DLD1 (cell line): ENCODE results near the gene TTLL3.
"Not testable (repeated sequence)": the region's sequence is repeated elsewhere in the genome, so short reads cannot be mapped to it uniquely, and the experiment has no call there.

Experiments used
- in situ Hi-C: cut with HindIII; loops from 2 replicates; pipeline ENCODE4 v1.10.0; 2017; ENCODE audit warnings: low sequenced_read_pairs

The TTLL3 gene

DNA sequence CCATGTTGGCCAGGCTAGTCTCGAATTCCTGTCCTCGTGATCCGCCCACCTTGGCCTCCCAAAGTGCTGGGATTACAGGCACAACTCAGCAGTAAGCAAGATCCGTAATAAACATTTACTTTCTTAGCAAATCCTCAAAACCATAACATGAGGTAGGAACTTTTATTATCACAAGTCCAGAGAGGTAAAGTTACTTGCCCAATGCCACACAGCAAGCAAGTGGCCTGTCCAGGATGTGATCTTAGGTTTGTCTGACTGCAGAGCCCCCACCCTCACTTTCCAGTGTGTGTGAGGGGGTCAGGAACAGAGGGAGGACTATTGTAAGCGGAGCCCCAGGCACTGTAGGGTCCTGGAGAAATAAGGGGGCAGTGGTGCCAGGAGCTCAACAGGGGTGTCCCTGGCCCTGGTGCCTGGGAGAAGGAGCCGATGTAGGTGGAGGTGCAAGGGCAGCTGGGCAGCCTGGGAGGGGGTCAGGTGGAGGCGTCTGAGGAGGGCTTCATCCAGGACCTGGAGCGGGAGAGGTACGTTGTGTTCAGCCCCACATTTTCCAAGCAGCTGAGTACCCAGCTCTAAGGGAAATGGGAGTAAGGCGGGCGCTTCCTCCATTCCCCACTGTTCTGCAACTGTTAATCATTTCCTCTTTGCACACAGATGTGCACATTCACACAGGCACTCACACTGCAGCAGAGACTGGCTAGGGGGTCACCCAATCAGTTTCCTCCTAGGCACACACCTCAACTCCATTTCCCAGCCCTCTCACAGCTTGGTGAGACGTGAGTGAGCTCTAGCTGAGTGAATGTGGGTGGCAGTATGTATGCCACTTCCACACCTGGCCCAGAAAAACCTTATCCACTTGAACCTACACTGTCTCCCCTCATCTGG lies 27.9 kb downstream of the TTLL3 start:
- in situ Hi-C loops = no loop called here

DNA sequence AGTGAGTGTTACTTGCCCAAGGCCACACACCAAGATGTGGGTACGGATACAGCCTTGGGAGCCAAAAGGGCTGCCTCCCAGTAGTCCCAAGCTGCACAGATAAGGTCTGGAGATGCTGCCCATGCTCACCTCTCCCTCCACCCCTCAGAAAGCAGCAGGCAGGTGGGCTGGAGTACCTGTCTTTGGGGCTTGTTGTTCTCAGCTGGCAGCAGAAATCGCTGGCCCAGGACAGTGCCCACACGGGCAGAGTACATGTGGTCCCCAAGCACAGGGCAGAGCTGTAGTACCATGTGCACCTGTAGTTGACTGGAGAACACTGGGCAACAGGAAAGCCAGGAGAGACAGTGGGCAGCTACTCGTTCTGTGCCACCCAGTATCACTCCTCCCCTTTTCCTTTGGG lies 28.8 kb downstream of the TTLL3 start:
- in situ Hi-C loops = no loop called here

DNA sequence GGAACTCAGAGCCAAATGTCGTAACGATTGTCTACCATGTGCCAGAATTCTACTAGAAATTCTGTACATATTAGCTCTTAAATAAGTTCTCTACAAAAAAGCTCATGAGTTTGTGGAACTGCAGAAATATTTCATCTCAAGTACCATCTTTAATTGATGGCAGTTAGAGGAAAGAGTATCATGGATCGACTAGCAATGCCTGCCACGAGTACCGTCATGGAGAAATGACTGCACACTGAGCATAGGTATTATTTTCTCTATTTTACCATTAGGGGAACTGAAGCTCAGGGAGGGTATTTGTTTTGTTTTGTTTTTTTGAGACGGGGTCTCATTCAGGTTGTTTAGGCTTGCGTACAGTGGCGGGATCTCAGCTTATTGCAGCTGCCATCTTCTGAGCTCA lies 31.0 kb downstream of the TTLL3 start:
- in situ Hi-C loops = no loop called here

DNA sequence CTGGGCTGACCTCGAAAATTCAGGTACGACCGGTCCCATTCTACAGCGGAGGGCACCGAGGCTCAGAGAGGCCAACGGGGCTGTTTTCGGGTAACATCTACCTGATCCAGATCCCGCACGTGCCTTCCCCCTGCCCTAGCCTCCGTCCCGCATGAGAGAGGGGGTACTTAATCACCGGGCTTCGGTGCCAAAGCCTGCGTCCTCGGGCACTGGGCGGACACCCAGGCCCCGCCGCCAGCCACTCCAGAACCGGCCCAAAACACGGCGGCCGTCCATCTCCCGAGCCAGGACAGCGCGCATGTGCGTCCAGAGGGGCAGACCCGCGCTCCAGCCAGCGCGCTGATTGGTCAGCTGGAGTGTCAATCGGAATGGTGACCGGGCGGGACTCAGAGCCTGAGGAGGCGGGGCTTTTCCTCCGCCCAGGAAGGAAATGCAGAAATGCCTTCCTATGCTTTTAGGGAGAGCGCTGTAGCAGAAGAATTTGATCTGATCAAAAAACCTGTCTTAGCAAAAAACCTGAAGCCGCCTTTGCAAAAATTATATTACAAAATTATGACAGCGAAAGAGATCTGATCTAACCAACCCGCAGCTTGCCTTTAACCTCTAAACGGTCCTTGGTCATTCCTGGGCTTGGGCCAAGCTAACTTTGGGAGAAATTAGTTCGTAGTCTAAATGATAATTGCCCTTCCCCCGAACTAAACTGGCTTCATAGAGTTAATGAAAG lies 33.8 kb downstream of the TTLL3 start, which contains the start of gene RPUSD3:
Gene RPUSD3, minus strand, starts transcription at position 294 of the 724 bp plus-strand sequence. Its CDS starts 18 bp downstream, at position 276.
- in situ Hi-C loops = no loop called here

DNA sequence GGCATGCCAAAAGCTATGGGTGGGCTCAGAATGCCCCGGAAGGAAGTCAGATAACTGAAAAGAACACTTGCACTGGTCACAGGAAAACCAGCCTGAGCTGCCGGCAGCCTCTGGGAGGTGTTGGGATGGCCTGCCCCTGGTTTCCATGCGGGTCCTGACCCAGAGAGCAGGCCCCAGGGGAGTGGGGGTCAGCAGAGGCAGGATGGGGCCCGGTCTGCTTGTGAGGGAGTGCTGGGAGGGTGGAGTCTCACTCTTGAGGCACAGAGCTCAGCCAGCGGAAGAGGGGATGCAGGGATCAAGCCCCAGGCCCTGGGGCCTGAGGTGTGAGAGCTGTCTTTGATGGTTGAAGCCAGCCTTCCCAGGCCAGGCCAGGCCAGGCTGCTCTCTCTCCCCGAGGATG lies 36.2 kb downstream of the TTLL3 start:
- in situ Hi-C loops = no loop called here

DNA sequence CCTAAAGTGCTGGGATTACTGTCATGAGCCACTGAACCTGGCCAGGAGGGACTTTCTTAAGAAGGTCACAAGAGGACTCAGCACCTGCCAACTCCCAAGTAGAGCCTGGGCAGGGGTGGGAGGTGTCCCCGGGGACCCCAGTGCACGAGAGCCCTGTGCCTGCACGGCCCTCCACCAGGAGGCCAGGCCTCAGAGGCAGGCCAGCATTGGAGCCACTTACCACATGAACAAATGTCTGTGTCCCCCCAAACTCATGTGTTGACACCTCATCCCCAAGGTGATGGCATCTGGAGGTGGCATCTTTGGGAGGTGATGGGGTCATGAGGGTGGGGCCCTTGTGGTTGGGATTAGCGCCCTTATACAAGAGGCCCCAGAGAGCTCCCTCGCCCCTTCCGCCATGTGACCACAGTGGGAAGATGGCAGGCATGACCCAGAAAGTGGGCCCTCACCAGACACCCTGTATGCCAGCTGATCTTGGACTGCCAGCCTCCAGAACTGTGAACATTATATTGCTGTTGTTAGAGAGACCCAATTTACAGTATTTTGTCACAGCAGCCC lies 36.9 kb downstream of the TTLL3 start:
- in situ Hi-C loops = no loop called here

DNA sequence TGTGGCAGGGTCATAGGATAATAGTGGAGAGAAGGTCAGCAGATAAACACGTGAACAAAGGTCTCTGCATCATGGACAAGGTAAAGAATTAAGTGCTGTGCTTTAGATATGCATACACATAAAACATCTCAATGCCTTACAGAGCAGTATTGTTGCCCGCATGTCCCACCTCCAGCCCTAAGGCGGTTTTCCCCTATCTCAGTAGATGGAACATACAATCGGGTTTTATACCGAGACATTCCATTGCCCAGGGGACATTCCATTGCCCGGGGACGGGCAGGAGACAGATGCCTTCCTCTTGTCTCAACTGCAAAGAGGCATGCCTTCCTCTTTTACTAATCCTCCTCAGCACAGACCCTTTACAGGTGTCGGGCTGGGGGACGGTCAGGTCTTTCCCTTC lies 37.8 kb downstream of the TTLL3 start:
- in situ Hi-C loops = not testable (repeated sequence)

DNA sequence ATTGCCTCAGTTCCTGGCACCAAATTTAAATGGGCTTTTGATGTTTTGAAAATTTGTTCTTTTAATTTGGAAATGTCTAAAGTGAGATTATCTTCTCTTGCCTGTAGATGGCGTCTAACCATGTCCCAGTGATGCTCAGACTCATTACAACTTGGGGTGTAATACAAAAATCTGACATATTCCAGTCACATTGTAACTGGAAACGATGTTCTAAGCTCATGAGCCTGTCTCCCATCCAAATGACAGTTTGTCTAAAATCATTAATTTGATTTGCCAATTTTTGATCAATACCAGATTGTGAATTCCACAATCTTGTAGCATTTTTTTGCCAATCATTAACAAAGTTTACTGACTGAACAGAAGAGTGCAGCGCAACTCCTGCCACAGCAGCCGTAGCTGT lies 38.8 kb downstream of the TTLL3 start:
- in situ Hi-C loops = not testable (repeated sequence)

DNA sequence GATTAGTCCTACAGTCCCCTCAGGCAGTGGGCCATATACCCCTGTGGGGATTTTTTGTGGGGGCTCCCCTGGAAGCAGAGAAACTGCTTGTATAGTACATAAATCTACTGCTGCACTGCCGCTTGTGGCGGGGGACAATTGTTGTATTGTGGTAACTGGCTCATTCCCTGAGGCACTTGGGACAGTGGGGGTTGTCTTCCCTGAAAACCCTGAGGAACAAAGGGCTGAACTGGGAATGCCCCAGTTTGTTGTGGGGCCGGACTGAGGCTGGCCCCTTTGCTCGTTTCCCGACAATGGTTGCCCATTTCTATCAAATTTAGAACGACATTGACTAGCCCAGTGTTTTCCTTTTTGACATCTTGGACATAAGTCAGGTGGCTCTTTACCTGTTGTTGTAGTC lies 41.3 kb downstream of the TTLL3 start:
- in situ Hi-C loops = not testable (repeated sequence)

DNA sequence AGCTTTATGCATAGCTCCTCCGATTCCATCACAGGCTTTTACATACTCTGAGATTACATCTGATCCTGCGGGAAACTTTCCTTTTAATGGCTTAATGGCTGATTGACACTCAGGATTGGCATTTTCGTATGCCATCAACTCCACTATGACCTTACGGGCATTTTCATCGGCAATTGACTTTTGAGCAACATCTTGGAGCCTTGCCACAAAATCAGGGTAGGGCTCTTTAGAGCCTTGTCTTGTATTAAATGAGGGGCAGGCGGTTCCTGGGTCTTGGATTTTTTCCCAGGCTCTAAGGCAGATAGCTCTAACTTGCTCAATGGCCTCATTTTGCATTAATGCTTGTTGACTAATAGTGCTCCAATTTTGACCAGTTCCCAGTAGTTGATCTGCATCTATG lies 41.9 kb downstream of the TTLL3 start:
- in situ Hi-C loops = not testable (repeated sequence)

DNA sequence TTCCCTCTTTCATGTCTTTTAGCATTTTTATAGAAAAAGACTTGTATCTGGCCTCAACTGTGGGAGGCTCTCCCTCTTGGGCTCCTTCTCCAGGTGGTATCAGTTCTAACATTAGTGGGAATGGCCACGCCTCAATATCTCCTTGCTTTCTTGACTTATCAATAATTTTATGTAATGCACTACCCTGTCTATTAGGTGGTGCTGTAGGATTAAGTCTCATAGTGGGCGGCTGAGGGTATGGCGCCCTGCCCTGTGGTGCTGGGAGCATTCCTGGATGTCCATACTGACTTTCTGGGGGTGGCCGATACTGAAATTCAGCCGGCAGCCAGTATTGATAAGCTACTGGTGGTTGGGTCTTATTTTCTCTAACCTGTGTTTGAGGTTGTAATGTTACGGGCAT lies 42.5 kb downstream of the TTLL3 start:
- in situ Hi-C loops = no loop called here

DNA sequence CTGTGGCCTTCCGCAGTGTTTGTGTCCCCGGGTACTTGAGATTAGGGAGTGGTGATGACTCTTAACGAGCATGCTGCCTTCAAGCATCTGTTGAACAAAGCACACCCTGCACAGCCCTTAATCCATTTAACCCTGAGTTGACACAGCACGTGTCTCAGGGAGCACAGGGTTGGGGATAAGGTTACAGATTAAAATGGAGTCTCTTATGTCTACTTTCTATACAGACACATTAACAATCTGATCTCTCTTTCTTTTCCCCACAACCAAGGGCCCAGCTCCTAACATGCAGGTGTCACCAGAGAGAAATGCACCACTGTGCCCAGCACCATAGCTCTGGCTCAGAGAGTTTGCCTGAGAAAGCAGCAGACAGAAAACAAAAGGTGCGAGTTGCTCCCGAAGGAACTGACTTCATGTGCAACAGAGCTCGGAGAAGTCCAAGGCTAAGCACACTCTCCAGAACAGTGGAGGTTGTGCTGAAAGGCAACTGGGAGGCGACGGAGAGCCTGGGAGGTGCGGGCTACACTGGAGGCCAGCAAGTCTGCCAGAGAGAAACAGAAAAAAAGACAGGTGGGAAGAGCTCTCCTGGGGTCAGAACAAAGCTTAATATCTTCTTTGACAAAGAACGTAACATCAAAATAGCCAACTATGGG lies 44.4 kb downstream of the TTLL3 start:
- in situ Hi-C loops = not testable (repeated sequence)

DNA sequence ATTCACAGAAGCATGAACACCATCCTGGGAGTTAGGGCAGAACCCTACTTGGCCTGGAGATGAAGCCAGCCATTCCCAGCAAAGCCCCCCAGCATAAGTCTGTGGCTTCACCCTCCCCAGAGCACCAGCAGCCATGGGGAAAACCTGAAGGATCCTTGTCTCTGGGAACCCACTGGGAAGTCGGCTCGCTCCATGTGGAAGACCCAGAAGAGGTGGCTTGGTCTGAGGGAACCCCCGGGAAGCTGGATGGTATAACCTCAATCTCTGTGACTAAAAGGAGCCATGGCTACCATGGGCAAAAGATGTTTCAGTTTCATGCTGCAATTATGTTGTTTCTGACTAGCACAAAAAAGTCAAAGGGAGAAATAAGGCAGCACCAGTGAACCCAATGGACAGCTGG lies 45.5 kb downstream of the TTLL3 start:
- in situ Hi-C loops = no loop called here

DNA sequence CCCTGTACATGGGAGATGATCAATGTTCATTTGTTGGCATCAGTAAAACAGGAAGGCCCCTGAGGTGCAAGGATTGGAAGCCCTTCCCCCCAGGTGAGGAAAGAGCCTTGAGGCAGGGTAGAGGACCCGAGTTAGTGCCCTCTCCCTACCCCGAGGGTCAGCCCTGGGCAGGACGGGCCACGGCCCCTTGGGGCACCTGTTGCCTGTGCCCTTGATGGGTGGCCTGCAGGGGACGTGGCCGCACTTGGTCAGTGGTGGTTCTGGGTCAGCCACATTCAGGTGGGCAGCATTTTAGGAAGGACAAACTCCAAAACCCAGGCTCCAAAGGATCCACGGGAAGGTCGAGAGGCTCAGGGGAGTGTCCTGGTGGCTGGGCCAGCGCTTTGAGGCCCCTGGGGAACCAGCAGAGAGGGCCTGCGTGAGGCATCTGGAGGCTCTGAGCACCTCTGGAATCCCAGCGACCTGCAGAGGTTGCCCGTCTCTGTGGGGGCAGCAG lies 49.5 kb downstream of the TTLL3 start:
- in situ Hi-C loops = loop anchor here (10.0 kb wide), 1 partner anchor 155 kb away; no protein-coding TSS in a partner anchor

DNA sequence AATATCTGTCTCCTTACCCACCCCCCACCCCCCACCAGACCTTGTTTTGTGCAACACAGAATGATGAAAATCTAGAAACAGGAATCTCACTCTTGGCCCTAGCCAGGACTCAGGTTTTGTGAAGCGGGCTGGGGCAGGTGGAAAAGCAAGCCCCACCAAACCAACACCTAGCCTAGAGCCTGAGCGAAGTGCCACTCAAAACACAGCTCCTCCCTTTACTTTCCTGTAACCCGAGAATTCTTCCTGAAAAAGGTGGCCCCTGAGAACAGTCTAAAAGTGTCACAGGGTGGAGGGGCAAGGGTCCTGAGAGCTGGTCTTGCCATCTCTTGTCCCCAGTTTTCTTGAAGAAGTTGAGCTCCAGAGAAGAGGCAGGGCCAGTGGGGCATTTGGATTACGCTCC lies 51.1 kb downstream of the TTLL3 start:
- in situ Hi-C loops = loop anchor here (10.0 kb wide), 1 partner anchor 154 kb away; no protein-coding TSS in a partner anchor

DNA sequence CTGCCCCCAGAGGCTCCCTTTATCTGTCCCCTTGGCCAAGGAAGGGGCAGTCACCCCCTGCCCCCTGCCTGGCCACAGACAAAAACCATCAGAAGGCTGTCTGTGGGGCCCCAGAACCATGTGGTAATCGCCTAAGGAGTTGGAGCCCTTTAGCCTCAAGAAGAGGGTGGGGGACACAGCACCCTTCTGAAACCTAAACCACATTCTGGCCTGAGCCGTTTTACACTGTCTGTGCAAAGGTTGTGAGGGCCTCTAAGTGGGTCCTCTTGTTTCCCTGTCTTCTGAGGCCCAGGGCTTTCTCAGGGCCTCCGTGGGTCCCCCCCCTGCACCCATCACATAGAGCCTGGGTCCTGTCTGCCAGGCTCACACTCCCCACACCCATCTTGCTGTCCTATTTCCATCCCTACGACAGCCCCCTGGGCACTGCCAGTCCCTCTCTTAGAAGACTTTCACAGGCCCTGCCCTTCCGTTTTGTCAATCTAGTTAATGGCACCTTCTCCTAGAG lies 51.6 kb downstream of the TTLL3 start:
- in situ Hi-C loops = loop anchor here (10.0 kb wide), 1 partner anchor 153 kb away; no protein-coding TSS in a partner anchor

DNA sequence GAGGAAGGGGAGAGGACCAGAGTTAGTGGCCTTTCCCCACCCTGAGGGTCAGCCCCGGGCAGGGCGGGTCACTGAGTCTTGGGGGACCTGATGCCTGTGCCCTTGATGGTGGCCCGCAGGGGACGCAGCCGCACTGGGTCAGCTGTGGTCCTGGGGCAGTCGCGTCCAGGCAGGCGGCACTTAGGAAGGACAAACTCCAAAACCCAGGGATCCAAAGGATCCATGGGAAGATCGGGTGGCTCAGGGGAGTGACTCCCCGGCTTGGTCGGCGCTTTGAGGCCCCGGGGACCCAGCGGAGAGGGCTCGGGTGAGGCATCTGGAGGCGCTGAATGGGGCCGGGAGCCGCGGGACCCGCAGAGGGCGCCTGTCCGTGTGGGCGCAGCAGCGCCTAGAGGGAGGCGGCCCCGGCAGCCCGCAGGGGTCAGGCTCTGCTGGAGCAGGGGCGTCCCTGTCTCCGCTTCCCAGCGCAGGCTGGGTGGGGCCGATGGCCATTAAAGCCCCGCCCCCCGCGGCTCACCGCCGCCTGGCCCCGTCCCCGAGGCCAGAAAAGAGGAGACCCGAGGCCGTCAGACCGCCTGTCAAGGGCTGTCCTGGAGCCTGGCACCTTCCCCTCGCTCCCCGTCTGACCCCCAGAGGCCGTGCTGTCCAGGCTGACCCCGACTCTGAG lies 52.5 kb downstream of the TTLL3 start:
- in situ Hi-C loops = loop anchor here (10.0 kb wide), 1 partner anchor 152 kb away; no protein-coding TSS in a partner anchor

DNA sequence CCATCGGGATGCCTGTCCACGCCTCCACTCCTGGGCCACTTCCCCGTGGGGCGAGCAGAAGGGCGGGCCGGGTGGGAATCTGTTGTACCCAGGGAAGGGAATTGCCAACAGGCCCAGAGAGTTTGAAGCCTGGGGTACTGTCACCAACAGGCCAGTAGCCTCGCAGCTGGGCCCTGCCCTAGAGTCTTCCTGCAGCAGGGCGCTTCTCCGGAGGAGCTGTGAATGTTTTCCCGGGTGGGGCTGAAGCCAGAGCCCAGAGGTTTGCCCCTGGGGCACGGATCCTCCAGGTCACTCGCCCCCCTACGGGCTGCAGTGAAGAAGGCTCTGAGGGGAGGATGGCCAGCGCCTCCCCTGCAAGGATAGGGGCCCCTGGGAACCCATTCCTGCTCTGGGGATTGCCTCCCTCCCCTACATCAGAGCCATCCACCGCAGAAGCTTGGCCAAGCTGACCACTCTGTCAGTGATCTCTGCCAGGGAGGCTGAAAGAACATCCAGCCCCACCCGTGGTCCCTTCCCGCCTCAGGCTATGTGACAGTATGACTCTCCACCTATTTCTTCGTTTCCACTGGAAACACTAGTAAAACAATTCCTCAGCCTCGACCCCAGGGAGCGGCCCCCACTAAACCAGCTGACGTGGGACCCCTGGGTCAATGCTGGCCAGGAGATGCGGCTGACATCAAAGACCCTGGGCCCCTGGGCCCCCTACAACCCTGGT lies 53.2 kb downstream of the TTLL3 start:
- in situ Hi-C loops = loop anchor here (10.0 kb wide), 1 partner anchor 152 kb away; no protein-coding TSS in a partner anchor

DNA sequence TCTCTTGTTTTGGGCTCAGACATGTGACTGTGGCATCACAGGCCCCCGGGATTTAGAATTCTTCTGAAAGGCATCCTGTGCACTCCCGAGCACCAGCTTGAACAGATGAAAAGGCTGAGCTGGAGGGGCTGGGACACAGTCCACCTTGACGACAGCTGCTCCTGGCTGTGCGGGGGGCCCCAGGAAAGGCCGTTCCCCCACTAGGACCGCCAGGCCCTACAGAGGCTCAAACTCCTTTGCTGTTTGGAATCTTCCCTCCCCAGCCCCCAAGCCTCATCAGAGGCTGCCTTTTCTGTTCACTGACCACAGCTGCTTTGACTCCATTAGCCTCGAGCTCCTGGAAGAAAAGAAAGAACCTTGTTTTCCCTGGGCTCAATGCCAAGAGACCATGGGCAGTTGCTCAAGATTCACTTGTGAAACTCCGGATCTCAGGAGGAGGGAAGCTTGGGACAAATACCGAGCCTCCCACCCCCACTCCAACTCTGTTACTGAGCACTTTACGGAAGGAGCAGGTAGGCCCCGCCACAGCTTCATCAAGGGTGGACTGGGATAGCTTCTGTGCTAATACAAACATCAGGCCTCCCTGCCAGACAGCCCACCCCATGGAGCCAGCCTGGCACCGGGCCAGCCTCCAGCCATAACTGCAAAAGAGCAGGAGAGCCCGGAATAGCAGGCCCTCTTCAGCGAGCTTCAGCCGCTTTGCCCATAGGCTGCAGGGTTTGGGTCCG lies 54.3 kb downstream of the TTLL3 start:
- in situ Hi-C loops = loop anchor here (10.0 kb wide), 1 partner anchor 150 kb away; no protein-coding TSS in a partner anchor
